ENCODE data around the gene ALDH9A1.

GRCh38 chr1:165632152-165632469 is 66.3 kb downstream of the ALDH9A1 start:
- no peak for TF ChIP-seq CTCF (IDR thresholded peaks at IDR 0.05)
- no peak for TF ChIP-seq POLR2A (IDR thresholded peaks at IDR 0.05)
